OCI-M2 (cell line): ENCODE results near the gene UXT.
"Not testable (repeated sequence)": the region's sequence is repeated elsewhere in the genome, so short reads cannot be mapped to it uniquely, and the experiment has no call there.

Experiments used
- DNase-seq: peaks from one replicate; lab custom pipeline; 2025; ENCODE audit not compliant: unreplicated experiment; lab: John Stamatoyannopoulos, UW

Gene UXT

GRCh38 chrX:47618923-47619485 is 40.0 kb downstream of the UXT start:
- DNase-seq, result no peak

GRCh38 chrX:47614618-47615017 is 44.4 kb downstream of the UXT start:
- no peak for DNase-seq

- DNase-seq, result no peak
Observed at GRCh38 chrX:47613082-47613481, 45.9 kb downstream of the UXT start.

GRCh38 chrX:47612418-47612817 is 46.6 kb downstream of the UXT start:
- DNase-seq, result no peak

GRCh38 chrX:47611926-47612325 is 47.1 kb downstream of the UXT start:
- no peak for DNase-seq

GRCh38 chrX:47611489-47611888 is 47.5 kb downstream of the UXT start:
- DNase-seq, result no peak

GRCh38 chrX:47610511-47610910 is 48.5 kb downstream of the UXT start:
- no peak for DNase-seq

GRCh38 chrX:47608130-47608810 is 50.7 kb downstream of the UXT start:
- no peak for DNase-seq

- DNase-seq, result no peak
Observed at GRCh38 chrX:47607091-47607490, 51.9 kb downstream of the UXT start.

- no peak for DNase-seq
Observed at GRCh38 chrX:47605024-47605423, 54.0 kb downstream of the UXT start.

- DNase-seq, result not testable (repeated sequence)
Observed at GRCh38 chrX:47603125-47603524, 55.9 kb downstream of the UXT start.
